GM19395 (cell line): ENCODE results near the gene INTS14.

Source experiments
- ATAC-seq: cut with Tn5 transposase; IDR thresholded peaks from one replicate; pipeline ENCODE4 v1.9.1; 2021; ENCODE audit warnings: mild to moderate bottlenecking, moderate library complexity; ENCODE audit not compliant: unreplicated experiment

The INTS14 gene

DNA sequence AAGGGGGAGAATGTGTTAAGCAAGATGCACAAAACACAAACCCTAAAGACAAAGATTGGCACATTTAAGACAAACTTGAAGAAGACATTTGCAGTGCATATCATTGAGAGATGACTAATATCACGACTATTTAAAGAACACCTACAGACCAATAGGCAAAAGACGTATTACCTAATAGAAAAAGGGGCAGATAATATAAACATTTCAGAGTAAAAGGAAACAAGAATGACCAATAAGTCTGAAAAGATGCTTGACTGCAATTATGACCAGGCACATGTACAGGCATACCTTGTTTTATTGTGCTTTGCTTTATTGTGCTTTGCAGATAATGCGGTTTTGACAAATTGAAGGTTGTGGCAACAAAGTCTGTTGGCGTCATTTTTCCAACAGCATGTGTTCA lies 75.7 kb downstream of the INTS14 start:
- no peak for ATAC-seq

DNA sequence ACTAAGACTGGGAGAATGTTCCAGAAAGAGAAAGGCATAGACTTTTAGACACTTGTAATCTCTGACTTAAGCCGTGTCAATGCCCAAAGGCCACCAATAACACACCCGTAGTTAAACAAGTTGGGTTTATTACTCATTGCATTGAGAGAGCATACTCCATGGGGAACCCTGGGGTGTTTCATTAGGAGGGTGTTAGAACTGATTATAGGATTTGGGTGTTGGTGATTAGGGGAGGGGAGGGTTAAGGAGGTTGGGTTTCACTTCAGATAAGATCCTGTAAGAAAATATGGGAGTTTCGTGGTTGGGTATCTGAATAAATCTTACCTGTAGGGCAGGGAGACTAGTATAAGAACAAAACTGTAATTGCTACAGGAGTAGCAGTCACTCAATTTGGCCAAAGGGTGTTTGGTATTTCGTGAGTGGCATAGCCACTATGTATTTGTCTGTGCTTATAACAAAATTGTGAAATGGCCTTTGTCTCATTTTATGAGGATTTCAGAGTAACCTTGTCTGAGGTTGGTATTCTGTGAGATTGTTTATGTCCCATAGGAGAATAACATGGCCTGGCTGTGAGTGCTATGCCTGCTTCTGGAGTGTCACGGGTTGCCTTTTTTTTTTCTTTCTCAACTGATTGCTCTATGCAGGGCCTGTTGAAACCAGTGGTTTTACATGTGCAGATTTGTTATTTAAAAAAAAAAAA lies 77.7 kb downstream of the INTS14 start:
- ATAC-seq = no peak

DNA sequence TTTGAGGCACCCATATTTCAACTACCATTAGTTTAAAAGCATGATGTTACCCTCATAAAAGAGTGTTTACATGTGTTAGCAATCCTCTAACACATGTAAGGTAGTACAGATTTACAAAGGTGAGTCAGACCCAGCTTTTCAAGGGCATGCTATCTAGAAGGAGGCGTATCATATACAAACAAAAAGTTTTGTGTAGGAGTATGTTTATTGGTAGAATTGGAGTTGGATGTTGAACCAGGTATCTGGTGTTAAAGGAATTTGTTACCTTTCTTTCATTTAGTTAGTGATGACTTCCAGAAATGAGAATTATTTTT lies 78.2 kb downstream of the INTS14 start:
- ATAC-seq = no peak

DNA sequence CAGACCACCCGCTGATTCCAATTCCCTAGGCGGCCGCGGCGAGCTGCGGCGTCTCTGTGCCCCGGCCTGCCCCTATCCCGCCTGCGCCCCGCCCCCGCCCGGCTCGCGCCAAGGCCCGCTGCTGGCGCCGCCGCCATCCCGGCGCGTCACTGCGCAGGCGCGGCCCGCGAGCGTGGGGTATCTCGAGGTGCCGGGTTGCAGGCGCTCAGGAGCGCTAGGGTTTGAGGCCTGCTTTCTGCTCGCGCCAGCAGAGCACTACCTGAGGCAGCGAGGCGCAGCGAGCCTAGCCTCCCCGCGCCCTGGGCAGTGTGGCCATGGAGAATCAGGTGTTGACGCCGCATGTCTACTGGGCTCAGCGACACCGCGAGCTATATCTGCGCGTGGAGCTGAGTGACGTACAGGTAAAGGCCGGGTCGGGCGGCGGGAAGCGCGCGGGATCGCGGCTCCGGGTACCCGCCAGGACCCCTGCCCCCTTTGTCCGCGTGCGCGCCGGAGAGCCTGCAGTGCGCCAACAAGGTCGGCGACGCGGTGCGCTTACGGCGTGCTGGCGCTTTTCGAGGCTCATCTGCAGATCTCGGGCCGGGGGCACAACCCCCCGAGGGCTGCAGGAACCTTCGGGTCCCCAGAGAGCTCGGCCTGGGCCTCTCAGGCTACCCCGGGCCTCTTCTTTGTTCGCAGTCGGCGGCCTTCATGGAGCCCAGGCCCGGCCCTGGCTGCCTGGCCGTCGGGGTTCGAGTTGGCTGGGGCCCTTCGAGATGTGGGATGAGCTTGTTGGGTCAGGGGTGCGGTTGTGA lies 80.4 kb downstream of the INTS14 start, which contains the start of gene HACD3:
Gene HACD3 (plus strand): TSS at position 146 of the 794 bp plus-strand sequence. CDS start 169 bp downstream, at position 315.
- peak; percentile 71 for ATAC-seq

DNA sequence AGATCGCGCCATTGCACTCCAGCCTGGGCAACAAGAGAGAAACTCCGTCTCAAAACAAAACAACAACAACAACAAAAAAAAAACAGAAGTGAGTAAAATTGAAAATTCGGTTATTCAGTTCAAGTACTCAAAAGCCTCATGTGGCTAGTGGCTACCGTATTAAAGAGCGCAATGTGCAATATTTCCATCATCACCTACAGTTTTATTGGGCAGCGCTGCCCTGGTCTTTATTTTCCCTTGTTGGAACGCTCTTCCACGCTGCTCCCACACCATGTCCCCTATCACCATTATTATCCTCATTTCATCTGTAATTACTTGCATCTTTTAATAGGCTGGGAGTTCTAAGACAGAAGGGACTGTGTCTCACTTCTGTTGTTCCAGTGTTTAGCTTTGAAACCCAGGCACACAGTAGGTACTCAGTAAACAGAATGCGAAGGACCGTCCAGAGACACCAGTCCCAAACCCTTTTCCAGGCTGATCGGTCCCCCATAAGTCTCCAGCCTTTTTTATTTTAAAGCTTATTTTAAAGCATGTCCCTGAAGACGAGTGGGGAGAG lies 81.1 kb downstream of the INTS14 start:
- ATAC-seq = no peak
